Mesenchymal stem cell (in vitro differentiated cells and primary cell): ENCODE measurements around the gene FLT1.

Source experiments
- DNase-seq: peaks from one replicate; pipeline ENCODE4 v3.0.0-alpha.2; 2013
- H2AFZ ChIP-seq: one replicate; pipeline ENCODE4 v1.6.1; 2013; ENCODE audit warnings: low read depth, mild to moderate bottlenecking, control low read depth, inconsistent platforms, low read length, moderate library complexity
- H2AK5ac ChIP-seq: 2 replicates; pipeline ENCODE4 v1.6.1; 2013; ENCODE audit warnings: low read length, moderate library complexity, mild to moderate bottlenecking, inconsistent platforms; ENCODE audit not compliant: severe bottlenecking
- H2BK120ac ChIP-seq: one replicate; pipeline ENCODE4 v1.6.1; 2013; ENCODE audit warnings: low read depth, mild to moderate bottlenecking, inconsistent platforms, low read length, moderate library complexity
- H2BK12ac ChIP-seq, 2 experiments: one replicate each; pipeline ENCODE4 v1.6.1; 2013; ENCODE audit warnings: inconsistent platforms in 2 of 2, low read length in 2 of 2, mild to moderate bottlenecking in 2 of 2, moderate library complexity in 2 of 2, control low read depth in 1 of 2
- H2BK15ac ChIP-seq: one replicate; pipeline ENCODE4 v1.6.1; 2013; ENCODE audit warnings: mild to moderate bottlenecking, low read depth, inconsistent platforms; ENCODE audit not compliant: poor library complexity, severe bottlenecking
- H2BK5ac ChIP-seq: 2 replicates; pipeline ENCODE4 v1.6.1; 2013; ENCODE audit warnings: low read depth, mild to moderate bottlenecking, low read length, control low read depth, inconsistent platforms; ENCODE audit not compliant: poor library complexity, severe bottlenecking
- H3K14ac ChIP-seq, 2 experiments: one replicate each; pipeline ENCODE4 v1.6.1; 2013; ENCODE audit warnings: inconsistent platforms in 2 of 2, low read length in 2 of 2, control low read depth in 1 of 2, mild to moderate bottlenecking in 1 of 2, moderate library complexity in 1 of 2
- H3K18ac ChIP-seq, 2 experiments: one replicate each; pipeline ENCODE4 v1.6.1; 2013; ENCODE audit warnings: inconsistent platforms in 2 of 2, low read length in 2 of 2, control low read depth in 1 of 2, low read depth in 1 of 2, mild to moderate bottlenecking in 1 of 2
- H3K23ac ChIP-seq, 2 experiments: one replicate each; pipeline ENCODE4 v1.6.1; 2013; ENCODE audit warnings: inconsistent platforms in 2 of 2, low read length in 2 of 2, mild to moderate bottlenecking in 2 of 2, moderate library complexity in 2 of 2, control low read depth in 1 of 2
- H3K27ac ChIP-seq: 2 replicates; pipeline ENCODE4 v1.5.1; 2013; ENCODE audit warnings: mild to moderate bottlenecking, moderate library complexity, low read length, control low read depth, inconsistent platforms; ENCODE audit not compliant: poor library complexity, severe bottlenecking
- H3K27me3 ChIP-seq, 2 experiments: 2 replicates each; pipeline versions ENCODE4 v1.6.1 to v1.7.0; 2013; ENCODE audit warnings: low read length in 2 of 2, mild to moderate bottlenecking in 2 of 2, moderate library complexity in 2 of 2, control low read depth in 1 of 2, inconsistent platforms in 1 of 2; ENCODE audit not compliant: control insufficient read depth in 1 of 2, insufficient read depth in 1 of 2
- H3K36me3 ChIP-seq, 2 experiments: 2 replicates each; pipeline versions ENCODE4 v1.6.1 to v1.7.0; 2013; ENCODE audit warnings: low read length in 2 of 2, control low read depth in 1 of 2, inconsistent platforms in 1 of 2, low read depth in 1 of 2, mild to moderate bottlenecking in 1 of 2; ENCODE audit not compliant: insufficient read depth in 2 of 2, control insufficient read depth in 1 of 2
- H3K4ac ChIP-seq, 2 experiments: one replicate each; pipeline ENCODE4 v1.6.1; 2013; ENCODE audit warnings: inconsistent platforms in 2 of 2, low read length in 2 of 2, mild to moderate bottlenecking in 2 of 2, moderate library complexity in 2 of 2, control low read depth in 1 of 2, low read depth in 1 of 2
- H3K4me1 ChIP-seq: 2 replicates; pipeline ENCODE4 v1.6.1; 2013; ENCODE audit warnings: low read depth, low read length, control low read depth; ENCODE audit not compliant: control insufficient read depth, insufficient read depth
- H3K4me2 ChIP-seq: 2 replicates; pipeline ENCODE4 v1.6.1; 2013; ENCODE audit warnings: low read length, mild to moderate bottlenecking, inconsistent platforms; ENCODE audit not compliant: poor library complexity, severe bottlenecking
- H3K4me3 ChIP-seq, 2 experiments: 2 replicates each; pipeline versions ENCODE4 v1.5.1 to v1.7.0; 2013; ENCODE audit warnings: low read length in 2 of 2, mild to moderate bottlenecking in 2 of 2, control low read depth in 1 of 2, low read depth in 1 of 2; ENCODE audit not compliant: insufficient read depth in 1 of 2
- H3K79me1 ChIP-seq: replicated peaks from 2 replicates; pipeline ENCODE4 v1.6.1; 2013; ENCODE audit warnings: mild to moderate bottlenecking, control low read depth, low read length, inconsistent platforms; ENCODE audit not compliant: poor library complexity, severe bottlenecking
- H3K9ac ChIP-seq: 2 replicates; pipeline ENCODE4 v1.7.0; 2013; ENCODE audit warnings: mild to moderate bottlenecking, low read length, moderate library complexity
- H3K9me3 ChIP-seq: 2 replicates; pipeline ENCODE4 v1.7.0; 2013; ENCODE audit warnings: mild to moderate bottlenecking, low read length; ENCODE audit not compliant: control insufficient read depth
- H4K8ac ChIP-seq: one replicate; pipeline ENCODE4 v1.6.1; 2013; ENCODE audit warnings: inconsistent platforms, mild to moderate bottlenecking, low read length, moderate library complexity
- H4K91ac ChIP-seq: one replicate; pipeline ENCODE4 v1.6.1; 2013; ENCODE audit warnings: mild to moderate bottlenecking, low read length, inconsistent platforms
- WGBS: methylation state at CpG from one replicate; pipeline ENCODE4 v1.1.7; 2013; ENCODE audit warnings: mixed read lengths; 5-methylcytosine and 5-hydroxymethylcytosine counted together

Gene FLT1

DNA sequence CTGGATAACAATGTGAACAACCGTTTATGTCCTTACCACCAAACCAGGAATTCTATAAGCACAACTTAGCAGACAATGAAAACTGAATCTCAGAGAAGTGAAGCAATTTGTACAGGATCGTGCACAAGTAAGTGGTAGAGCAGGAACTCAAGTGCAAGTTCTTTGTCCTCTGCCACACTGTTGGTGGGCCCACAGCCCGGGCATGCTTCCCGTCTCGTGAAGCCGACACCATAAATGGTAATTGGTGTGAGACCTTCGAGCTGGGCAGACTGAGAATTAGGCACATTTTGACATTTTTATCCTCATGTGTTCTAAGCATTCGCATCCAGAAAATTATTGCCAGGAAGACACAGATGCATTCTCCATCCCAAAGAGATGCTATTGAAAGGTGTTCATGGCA lies 27.9 kb upstream of the FLT1 start:
- no peak overlapping the region for H2BK5ac ChIP-seq
- no peak overlapping the region for H3K9ac ChIP-seq
- WGBS = 95% methylated on average over 6 of the region's 8 CpGs
- H3K14ac ChIP-seq = no peak overlapping the region
- H3K23ac ChIP-seq = no peak overlapping the region
- H4K91ac ChIP-seq = no peak overlapping the region
- H3K4me1 ChIP-seq = no peaks in the 10 kb centered on the region
- H3K27ac ChIP-seq = no peak overlapping the region
- DNase-seq = no peak
- no peak overlapping the region for H4K8ac ChIP-seq
- no peak overlapping the region for H3K4me2 ChIP-seq
- H3K18ac ChIP-seq = no peak overlapping the region
- H2AFZ ChIP-seq = no peak overlapping the region
- H2BK15ac ChIP-seq = no peak overlapping the region
- H3K27me3 ChIP-seq = peaks cover 12 to 17% of the 10 kb centered on the region in 2 experiments
- no peaks in the 10 kb centered on the region for H3K36me3 ChIP-seq
- no peaks in the 10 kb centered on the region for H3K9me3 ChIP-seq
- no peaks in the 10 kb centered on the region for H3K79me1 ChIP-seq
- no peak overlapping the region for H3K4me3 ChIP-seq
- H2BK120ac ChIP-seq = no peak overlapping the region
- H2AK5ac ChIP-seq = no peak overlapping the region
- no peak overlapping the region for H3K4ac ChIP-seq
- no peak overlapping the region for H2BK12ac ChIP-seq

GRCh38 chr13:28513745-28514144 lies 18.8 kb upstream of the FLT1 start:
- no peak for DNase-seq
- Histone ChIP-seq H3K23ac (no peak overlapping the region), H4K8ac (no peak overlapping the region), H2BK120ac (no peak overlapping the region), H3K4me1 (no peaks in the 10 kb centered on the region), H3K4me2 (no peak overlapping the region), H3K27me3 (peaks cover 3 to 7% of the 10 kb centered on the region in 2 experiments), H2AFZ (no peak overlapping the region), H2AK5ac (no peak overlapping the region), H4K91ac (no peak overlapping the region), H3K9ac (no peak overlapping the region), H3K4ac (no peak overlapping the region), H3K9me3 (no peaks in the 10 kb centered on the region), H3K79me1 (no peaks in the 10 kb centered on the region), H3K18ac (no peak overlapping the region), H3K36me3 (no peaks in the 10 kb centered on the region), H2BK12ac (no peak overlapping the region), H3K14ac (no peak overlapping the region), H3K27ac (no peak overlapping the region), H3K4me3 (no peak overlapping the region), H2BK15ac (no peak overlapping the region), H2BK5ac (no peak overlapping the region)
- WGBS = 100% methylated on average over 4 of the region's 4 CpGs

DNA sequence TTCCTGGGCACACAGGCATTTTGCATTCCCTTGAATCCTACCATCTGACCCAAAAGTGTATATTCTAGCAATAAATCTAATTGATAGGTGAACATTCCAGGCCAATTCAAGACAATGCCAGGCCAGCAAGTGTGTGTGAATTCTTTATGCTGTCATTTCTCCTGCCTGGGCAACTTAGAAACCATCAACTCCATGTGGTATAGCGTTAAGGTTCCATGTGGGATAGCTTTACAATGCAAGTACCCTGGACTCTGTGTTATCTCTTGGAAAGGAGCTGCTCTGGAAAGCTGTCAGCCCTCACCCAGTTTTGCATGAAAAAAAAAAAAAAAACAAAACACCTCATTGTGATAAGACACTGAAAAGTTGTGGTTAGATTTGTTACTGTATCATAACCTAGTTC lies 15.6 kb upstream of the FLT1 start:
- Histone ChIP-seq H3K18ac (no peak overlapping the region), H3K4me3 (no peak overlapping the region), H3K23ac (no peak overlapping the region), H3K27ac (no peak overlapping the region), H2BK120ac (no peak overlapping the region), H3K9ac (no peak overlapping the region), H3K27me3 (peaks cover 5 to 8% of the 10 kb centered on the region in 2 experiments), H3K4me1 (no peaks in the 10 kb centered on the region), H3K79me1 (no peaks in the 10 kb centered on the region), H3K14ac (no peak overlapping the region), H2AFZ (no peak overlapping the region), H2AK5ac (no peak overlapping the region), H4K91ac (no peak overlapping the region), H4K8ac (no peak overlapping the region), H3K9me3 (no peaks in the 10 kb centered on the region), H2BK12ac (no peak overlapping the region), H2BK5ac (no peak overlapping the region), H3K4me2 (no peak overlapping the region), H3K36me3 (no peaks in the 10 kb centered on the region), H3K4ac (no peak overlapping the region), H2BK15ac (no peak overlapping the region)
- WGBS = 100% methylated on average over 1 of the region's 1 CpG
- DNase-seq = no peak

DNA sequence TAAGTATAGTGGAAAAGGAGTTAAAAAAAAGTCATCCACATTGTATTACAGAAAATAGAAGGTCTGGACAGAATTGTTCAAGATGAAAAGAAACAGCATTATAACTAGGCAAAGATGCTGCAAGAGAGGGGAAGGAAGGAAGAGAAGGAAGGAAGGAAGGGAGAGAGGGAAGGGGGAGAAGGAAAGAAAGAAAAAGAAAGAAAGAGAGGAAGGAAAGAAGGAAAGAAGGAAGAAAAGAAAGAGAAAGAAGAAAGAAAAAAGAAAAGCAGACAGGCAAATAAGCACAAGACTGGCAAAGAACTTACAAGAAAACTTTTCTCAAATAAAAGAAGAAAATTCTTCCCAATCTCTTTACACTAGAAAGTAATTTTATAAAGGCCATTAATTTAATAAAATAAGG lies 15.1 kb upstream of the FLT1 start:
- Histone ChIP-seq H3K4me1 (no peaks in the 10 kb centered on the region), H2BK120ac (no peak overlapping the region), H2BK12ac (no peak overlapping the region), H3K79me1 (no peaks in the 10 kb centered on the region), H3K18ac (no peak overlapping the region), H3K36me3 (no peaks in the 10 kb centered on the region), H2AK5ac (no peak overlapping the region), H4K8ac (no peak overlapping the region), H3K4me2 (no peak overlapping the region), H3K9ac (no peak overlapping the region), H2BK15ac (no peak overlapping the region), H3K23ac (no peak overlapping the region), H3K9me3 (no peaks in the 10 kb centered on the region), H3K4me3 (no peak overlapping the region), H3K27me3 (peaks cover 7% of the 10 kb centered on the region in 2 experiments), H3K14ac (no peak overlapping the region), H3K27ac (no peak overlapping the region), H2AFZ (no peak overlapping the region), H2BK5ac (no peak overlapping the region), H3K4ac (no peak overlapping the region), H4K91ac (no peak overlapping the region)
- DNase-seq = no peak
